ENCODE data around the gene JAZF1.
"Not testable (repeated sequence)": the region's sequence is repeated elsewhere in the genome, so short reads cannot be mapped to it uniquely, and the experiment has no call there.

Gene JAZF1

GRCh38 chr7:27863880-27864279 is 316.7 kb downstream of the JAZF1 start:
- TF ChIP-seq CTCF (IDR thresholded peaks at IDR 0.05; ENCODE audit: control insufficient read depth, extremely low read depth, insufficient read depth), result no peak
- no peak for DNase-seq (ENCODE audit: low read depth)

GRCh38 chr7:27861747-27862146 is 318.8 kb downstream of the JAZF1 start:
- no peak overlapping the region for H3K4me3 ChIP-seq (ENCODE audit: low read depth, low read length)
- TF ChIP-seq CTCF (IDR thresholded peaks at IDR 0.05; ENCODE audit: control insufficient read depth, extremely low read depth, insufficient read depth), result no peak
- DNase-seq (ENCODE audit: low read depth), result no peak

More at GRCh38 chr7:27863880-27864279, 316.7 kb downstream of the JAZF1 start:
- H3K4me3 ChIP-seq (ENCODE audit: low read depth, low read length), result no peak overlapping the region

GRCh38 chr7:27860800-27861199 is 319.8 kb downstream of the JAZF1 start:
- no peak for DNase-seq (ENCODE audit: low read depth)
- no peak for TF ChIP-seq CTCF (IDR thresholded peaks at IDR 0.05; ENCODE audit: control insufficient read depth, extremely low read depth, insufficient read depth)
- H3K4me3 ChIP-seq (ENCODE audit: low read depth, low read length), result no peak overlapping the region

- DNase-seq (ENCODE audit: low read depth); H3K4me3 ChIP-seq (ENCODE audit: low read depth, low read length): not testable (repeated sequence)
These were observed 323.7 kb downstream of the JAZF1 start for GRCh38 chr7:27856703-27857485.

GRCh38 chr7:27850531-27850930 is 330.1 kb downstream of the JAZF1 start:
- no peak for DNase-seq (ENCODE audit: low read depth)

GRCh38 chr7:27846388-27846787 is 334.2 kb downstream of the JAZF1 start:
- H3K4me3 ChIP-seq (ENCODE audit: low read depth, low read length), result no peak overlapping the region
- TF ChIP-seq CTCF (IDR thresholded peaks at IDR 0.05; ENCODE audit: control insufficient read depth, extremely low read depth, insufficient read depth), result no peak
- no peak for DNase-seq (ENCODE audit: low read depth)

More at GRCh38 chr7:27850531-27850930, 330.1 kb downstream of the JAZF1 start:
- no peak overlapping the region for H3K4me3 ChIP-seq (ENCODE audit: low read depth, low read length)
- TF ChIP-seq CTCF (IDR thresholded peaks at IDR 0.05; ENCODE audit: control insufficient read depth, extremely low read depth, insufficient read depth), result no peak

GRCh38 chr7:27843584-27844305 is 336.9 kb downstream of the JAZF1 start:
- DNase-seq (ENCODE audit: low read depth), result no peak
- no peak overlapping the region for H3K4me3 ChIP-seq (ENCODE audit: low read depth, low read length)
- TF ChIP-seq CTCF (IDR thresholded peaks at IDR 0.05; ENCODE audit: control insufficient read depth, extremely low read depth, insufficient read depth), result no peak

Measured in LNCaP clone FGC (cell line).